ENCODE data around the gene SEC14L3. TPM values are rescaled to one million over a fixed set of nuclear protein-coding genes. Genes with fewer than 3 reads are reported as not detected.
A peak's percentile ranks its signal among the peaks of the same experiment; 100 is the strongest.

The SEC14L3 gene
- total and polyA plus RNA-seq, 2 of the 4 experiments (the other 2 are of a cell fraction) = not detected

GRCh38 chr22:30453731-30454510 lies 17.9 kb downstream of the SEC14L3 start:
- TF ChIP-seq MAFK (IDR thresholded peaks at IDR 0.05; ENCODE audit: low read depth, low read length) (no peak), MXI1 (IDR thresholded peaks at IDR 0.05; ENCODE audit: borderline replicate concordance, low read depth, low read length) (no peak), CEBPB (IDR thresholded peaks at IDR 0.05; ENCODE audit: low read depth, low read length) (peak; percentile 58; the same call in 1 of the 2 replicates)
- dilution Hi-C loops (cut with HindIII; ENCODE audit: low sequenced_read_pairs, unreplicated experiment) = no loop called here
- 23% methylated on average over 3 of the region's 6 CpGs; no CpG with 5 or more reads in 1 of the 2 experiments for WGBS, 2 experiments (ENCODE audit: extremely low coverage in 2 of 2, insufficient read length in 1 of 2)
- DNase-seq = no peak
- Histone ChIP-seq H3K4me1 (ENCODE audit: control insufficient read depth, insufficient read depth, low read length) (no peaks in the 10 kb centered on the region), H4K5ac (ENCODE audit: low read depth, low read length) (no peak overlapping the region), H3K79me1 (ENCODE audit: low read depth in 1 of 2, low read length in 2 of 2) (no peaks in the 10 kb centered on the region), H3K18ac (ENCODE audit: low read depth, low read length) (no peak overlapping the region), H3K36me3 (ENCODE audit: control insufficient read depth, insufficient read depth, low read length) (no peaks in the 10 kb centered on the region), H2AK5ac (ENCODE audit: low read depth, low read length) (no peak overlapping the region), H2AK9ac (replicated peaks; ENCODE audit: low read depth, low read length, poor library complexity) (no peak overlapping the region), H2BK120ac (ENCODE audit: low read depth, low read length) (no peak overlapping the region), H4K8ac (ENCODE audit: low read depth in 2 of 2, low read length in 2 of 2) (no peak overlapping the region), H3K27ac (ENCODE audit: insufficient read depth, low read length) (no peak overlapping the region), H4K91ac (ENCODE audit: insufficient read depth, low read depth, low read length) (no peak overlapping the region), H3K4ac (ENCODE audit: low read depth, low read length) (no peak overlapping the region), H3K4me3 (ENCODE audit: insufficient read depth, low read depth, low read length) (no peak overlapping the region), H3K9ac (ENCODE audit: low read depth, low read length) (no peak overlapping the region), H3K4me2 (ENCODE audit: low read depth, low read length) (no peak overlapping the region), H2AFZ (replicated peaks; ENCODE audit: low read length, poor library complexity) (no peak overlapping the region), H3K56ac (ENCODE audit: extremely low read depth, insufficient read depth, low read length) (no peak overlapping the region), H4K20me1 (ENCODE audit: insufficient read depth, low read length) (no peaks in the 10 kb centered on the region), H3K9me3 (ENCODE audit: control insufficient read depth, insufficient read depth, low read length) (no peaks in the 10 kb centered on the region), H2BK15ac (ENCODE audit: low read depth, low read length) (no peak overlapping the region), H3K23ac (ENCODE audit: low read depth, low read length) (no peak overlapping the region), H2BK20ac (ENCODE audit: low read depth, low read length) (no peak overlapping the region), H3K9me1 (ENCODE audit: insufficient read depth, low read length) (no peaks in the 10 kb centered on the region), H3K14ac (replicated peaks; ENCODE audit: low read depth, low read length) (no peak overlapping the region), H2BK5ac (ENCODE audit: low read depth, low read length, poor library complexity, severe bottlenecking) (no peak overlapping the region), H3K27me3 (ENCODE audit: control insufficient read depth, insufficient read depth, low read length) (peaks cover 31% of the 10 kb centered on the region)
- no TSS peak for BruUV-seq (replicated peaks)
- ATAC-seq (ENCODE audit: low read depth) = no peak
- in situ Hi-C loops (cut with MboI; ENCODE audit: low sequenced_read_pairs) = no loop called here
- POLR2A ChIA-PET (ENCODE audit: unreplicated experiment) = no interaction called here
- intact Hi-C loops (cut with micrococcal nuclease) = no loop called here
- CTCF ChIA-PET = no interaction called here
